GM18951 (cell line): ENCODE measurements around the gene FRMD3.

Experiments
- POLR2A ChIP-seq: IDR thresholded peaks from 4 replicates; pipeline ENCODE4 v1.6.1; 2011; ENCODE audit warnings: mild to moderate bottlenecking; ENCODE audit not compliant: insufficient read length, insufficient read depth; ENCODE audit errors: extremely low read depth
- in situ Hi-C: fragments of 300-500 bp; cut with MboI; formaldehyde crosslinking; loops from one replicate; pipeline ENCODE4 v1.12.0; 2022; ENCODE audit warnings: low sequenced_read_pairs, mixed read lengths, inconsistent platforms; ENCODE audit not compliant: unreplicated experiment

FRMD3 gene

GRCh38 chr9:83451308-83451707 lies 86.9 kb downstream of the FRMD3 start:
- TF ChIP-seq POLR2A = no peak
- in situ Hi-C loops = no loop called here

- in situ Hi-C loops = no loop called here
Observed at GRCh38 chr9:83449983-83450382, 88.2 kb downstream of the FRMD3 start.

GRCh38 chr9:83449166-83449565 lies 89.0 kb downstream of the FRMD3 start:
- in situ Hi-C loops = no loop called here
- TF ChIP-seq POLR2A = no peak

More at GRCh38 chr9:83449983-83450382, 88.2 kb downstream of the FRMD3 start:
- no peak for TF ChIP-seq POLR2A

- no peak for TF ChIP-seq POLR2A
- in situ Hi-C loops = no loop called here
Observed at GRCh38 chr9:83448626-83449025, 89.6 kb downstream of the FRMD3 start.

- in situ Hi-C loops = no loop called here
- TF ChIP-seq POLR2A = no peak
Observed at GRCh38 chr9:83447351-83447750, 90.8 kb downstream of the FRMD3 start.

- in situ Hi-C loops = no loop called here
- no peak for TF ChIP-seq POLR2A
Observed at GRCh38 chr9:83445703-83446265, 92.4 kb downstream of the FRMD3 start.

- no peak for TF ChIP-seq POLR2A
- in situ Hi-C loops = no loop called here
Observed at GRCh38 chr9:83444110-83444509, 94.1 kb downstream of the FRMD3 start.

- in situ Hi-C loops = no loop called here
- no peak for TF ChIP-seq POLR2A
Observed at GRCh38 chr9:83441390-83441789, 96.8 kb downstream of the FRMD3 start.

- TF ChIP-seq POLR2A = no peak
- in situ Hi-C loops = no loop called here
Observed at GRCh38 chr9:83440641-83441040, 97.6 kb downstream of the FRMD3 start.

- in situ Hi-C loops = no loop called here
- no peak for TF ChIP-seq POLR2A
Observed at GRCh38 chr9:83435301-83435700, 102.9 kb downstream of the FRMD3 start.

GRCh38 chr9:83434254-83434653 lies 103.9 kb downstream of the FRMD3 start:
- TF ChIP-seq POLR2A = no peak
- in situ Hi-C loops = no loop called here

GRCh38 chr9:83433846-83434245 lies 104.4 kb downstream of the FRMD3 start:
- in situ Hi-C loops = no loop called here
- no peak for TF ChIP-seq POLR2A

- in situ Hi-C loops = no loop called here
Observed at GRCh38 chr9:83432877-83433550, 105.2 kb downstream of the FRMD3 start.

GRCh38 chr9:83432104-83432627 lies 106.0 kb downstream of the FRMD3 start:
- in situ Hi-C loops = no loop called here
- no peak for TF ChIP-seq POLR2A

More at GRCh38 chr9:83432877-83433550, 105.2 kb downstream of the FRMD3 start:
- no peak for TF ChIP-seq POLR2A
